ENCODE data around the gene ACP7. TPM values are rescaled to one million over a fixed set of nuclear protein-coding genes. Genes with fewer than 3 reads are reported as not detected.

Gene ACP7
- total RNA-seq, 1 experiment from 2014 or later = 0.11 TPM

DNA sequence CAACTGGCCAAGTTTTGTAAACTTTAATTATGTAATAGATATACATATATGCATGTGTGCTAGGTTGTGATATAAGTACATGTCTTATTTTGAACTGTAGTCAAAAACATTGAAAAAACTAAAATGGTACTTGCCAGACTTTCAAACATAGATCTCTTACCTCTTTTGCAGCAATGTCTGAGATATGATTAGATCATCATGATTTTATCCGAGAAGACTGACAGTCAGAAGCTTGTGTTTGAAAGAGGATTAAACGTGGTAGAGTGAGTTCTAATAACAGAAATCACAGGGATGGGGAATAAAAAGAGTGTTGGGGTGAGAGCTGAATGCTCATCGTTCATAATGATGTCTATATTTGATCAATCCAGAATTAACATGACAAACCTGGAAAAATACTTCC, 18.2 kb upstream of the ACP7 start:
- H3K27me3 Mint-ChIP-seq (ENCODE audit: low read depth) = peaks cover 8% of the 10 kb centered on the region
- ATAC-seq (no peak), DNase-seq (ENCODE audit: low spot score) (no peak)
- CTCF ChIA-PET = no interaction called here
- no peak overlapping the region for H3K27ac Mint-ChIP-seq
- peaks cover 12% of the 10 kb centered on the region for H3K9me3 Mint-ChIP-seq
- no peaks in the 10 kb centered on the region for H3K36me3 Mint-ChIP-seq
- H3K4me3 Mint-ChIP-seq = no peak overlapping the region
- POLR2A ChIA-PET = interaction anchor here (0.7 kb wide), 1 partner anchor 44 kb away, joined by 3 read pairs; no protein-coding TSS in a partner anchor
- TF ChIP-seq, protein P1, sequence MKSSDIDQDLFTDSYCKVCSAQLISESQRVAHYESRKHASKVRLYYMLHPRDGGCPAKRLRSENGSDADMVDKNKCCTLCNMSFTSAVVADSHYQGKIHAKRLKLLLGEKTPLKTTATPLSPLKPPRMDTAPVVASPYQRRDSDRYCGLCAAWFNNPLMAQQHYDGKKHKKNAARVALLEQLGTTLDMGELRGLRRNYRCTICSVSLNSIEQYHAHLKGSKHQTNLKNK (CRISPR knock-in tag; IDR thresholded peaks at IDR 0.05) = no peak
- TF ChIP-seq TCF7 (CRISPR knock-in tag; IDR thresholded peaks at IDR 0.05; ENCODE audit: low read depth) = no peak
- TF ChIP-seq, protein P2, sequence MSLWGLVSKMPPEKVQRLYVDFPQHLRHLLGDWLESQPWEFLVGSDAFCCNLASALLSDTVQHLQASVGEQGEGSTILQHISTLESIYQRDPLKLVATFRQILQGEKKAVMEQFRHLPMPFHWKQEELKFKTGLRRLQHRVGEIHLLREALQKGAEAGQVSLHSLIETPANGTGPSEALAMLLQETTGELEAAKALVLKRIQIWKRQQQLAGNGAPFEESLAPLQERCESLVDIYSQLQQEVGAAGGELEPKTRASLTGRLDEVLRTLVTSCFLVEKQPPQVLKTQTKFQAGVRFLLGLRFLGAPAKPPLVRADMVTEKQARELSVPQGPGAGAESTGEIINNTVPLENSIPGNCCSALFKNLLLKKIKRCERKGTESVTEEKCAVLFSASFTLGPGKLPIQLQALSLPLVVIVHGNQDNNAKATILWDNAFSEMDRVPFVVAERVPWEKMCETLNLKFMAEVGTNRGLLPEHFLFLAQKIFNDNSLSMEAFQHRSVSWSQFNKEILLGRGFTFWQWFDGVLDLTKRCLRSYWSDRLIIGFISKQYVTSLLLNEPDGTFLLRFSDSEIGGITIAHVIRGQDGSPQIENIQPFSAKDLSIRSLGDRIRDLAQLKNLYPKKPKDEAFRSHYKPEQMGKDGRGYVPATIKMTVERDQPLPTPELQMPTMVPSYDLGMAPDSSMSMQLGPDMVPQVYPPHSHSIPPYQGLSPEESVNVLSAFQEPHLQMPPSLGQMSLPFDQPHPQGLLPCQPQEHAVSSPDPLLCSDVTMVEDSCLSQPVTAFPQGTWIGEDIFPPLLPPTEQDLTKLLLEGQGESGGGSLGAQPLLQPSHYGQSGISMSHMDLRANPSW (CRISPR knock-in tag; conservative IDR thresholded peaks at IDR 0.05; ENCODE audit: low read depth) = no peak
- TF ChIP-seq, protein P3, sequence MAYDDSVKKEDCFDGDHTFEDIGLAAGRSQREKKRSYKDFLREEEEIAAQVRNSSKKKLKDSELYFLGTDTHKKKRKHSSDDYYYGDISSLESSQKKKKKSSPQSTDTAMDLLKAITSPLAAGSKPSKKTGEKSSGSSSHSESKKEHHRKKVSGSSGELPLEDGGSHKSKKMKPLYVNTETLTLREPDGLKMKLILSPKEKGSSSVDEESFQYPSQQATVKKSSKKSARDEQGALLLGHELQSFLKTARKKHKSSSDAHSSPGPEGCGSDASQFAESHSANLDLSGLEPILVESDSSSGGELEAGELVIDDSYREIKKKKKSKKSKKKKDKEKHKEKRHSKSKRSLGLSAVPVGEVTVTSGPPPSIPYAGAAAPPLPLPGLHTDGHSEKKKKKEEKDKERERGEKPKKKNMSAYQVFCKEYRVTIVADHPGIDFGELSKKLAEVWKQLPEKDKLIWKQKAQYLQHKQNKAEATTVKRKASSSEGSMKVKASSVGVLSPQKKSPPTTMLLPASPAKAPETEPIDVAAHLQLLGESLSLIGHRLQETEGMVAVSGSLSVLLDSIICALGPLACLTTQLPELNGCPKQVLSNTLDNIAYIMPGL (CRISPR knock-in tag; IDR thresholded peaks at IDR 0.05) = no peak
- no peak for TF ChIP-seq SOX15 (CRISPR knock-in tag; IDR thresholded peaks at IDR 0.05)
- TF ChIP-seq IRF2 (CRISPR knock-in tag; IDR thresholded peaks at IDR 0.05; ENCODE audit: borderline replicate concordance, low read depth) = no peak
- H3K4me1 Mint-ChIP-seq = no peaks in the 10 kb centered on the region

DNA sequence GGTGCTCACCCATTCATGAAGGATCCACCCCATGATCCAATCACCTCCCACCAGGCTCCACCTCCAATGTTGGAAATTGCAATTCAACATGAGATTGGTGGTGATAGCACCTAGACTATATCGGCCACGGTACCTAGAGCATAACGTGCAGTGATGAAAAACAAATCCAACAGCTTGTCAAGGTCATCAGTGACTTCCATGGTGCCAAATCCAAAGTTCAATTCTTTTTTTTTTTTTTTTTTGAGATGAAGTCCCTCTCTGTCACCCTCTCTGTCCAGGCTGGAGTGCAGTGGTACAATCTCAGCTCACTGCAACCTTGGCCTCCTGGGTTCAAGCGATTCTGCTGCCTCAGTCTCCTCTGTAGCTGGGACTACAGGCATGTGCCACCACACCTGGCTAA, 17.1 kb upstream of the ACP7 start:
- Mint-ChIP-seq H3K27me3 (ENCODE audit: low read depth) (peaks cover 5% of the 10 kb centered on the region; the same call in 1 of the 2 replicates), H3K4me1 (no peaks in the 10 kb centered on the region), H3K27ac (no peak overlapping the region), H3K36me3 (no peaks in the 10 kb centered on the region), H3K4me3 (no peak overlapping the region), H3K9me3 (peaks cover 12% of the 10 kb centered on the region)
- no peak for DNase-seq (ENCODE audit: low spot score)
- CTCF ChIA-PET = interaction anchor here (0.6 to 1.9 kb wide), 3 partner anchors 15 to 1099 kb away, joined by 3 to 5 read pairs (median 4); no protein-coding TSS in a partner anchor
- TF ChIP-seq JUN (CRISPR knock-in tag; IDR thresholded peaks at IDR 0.05) (no peak), ZNF219 (CRISPR knock-in tag; IDR thresholded peaks at IDR 0.05; ENCODE audit: borderline replicate concordance) (no peak), RORB (CRISPR knock-in tag; IDR thresholded peaks at IDR 0.05) (no peak), ESRRA (CRISPR knock-in tag; IDR thresholded peaks at IDR 0.05; ENCODE audit: borderline replicate concordance) (no peak), PRRX2 (CRISPR knock-in tag; IDR thresholded peaks at IDR 0.05) (no peak), NFYB (CRISPR knock-in tag; conservative IDR thresholded peaks at IDR 0.05; ENCODE audit: low read depth) (no peak), GABPB1 (CRISPR knock-in tag; IDR thresholded peaks at IDR 0.05) (no peak), NR3C1 (CRISPR knock-in tag; conservative IDR thresholded peaks at IDR 0.05; ENCODE audit: low read depth) (no peak), ZNF121 (CRISPR knock-in tag; IDR thresholded peaks at IDR 0.05) (no peak), SOX15 (CRISPR knock-in tag; IDR thresholded peaks at IDR 0.05) (no peak), ZNF396 (CRISPR knock-in tag; IDR thresholded peaks at IDR 0.05; ENCODE audit: borderline replicate concordance) (no peak)
- TF ChIP-seq, protein P4, sequence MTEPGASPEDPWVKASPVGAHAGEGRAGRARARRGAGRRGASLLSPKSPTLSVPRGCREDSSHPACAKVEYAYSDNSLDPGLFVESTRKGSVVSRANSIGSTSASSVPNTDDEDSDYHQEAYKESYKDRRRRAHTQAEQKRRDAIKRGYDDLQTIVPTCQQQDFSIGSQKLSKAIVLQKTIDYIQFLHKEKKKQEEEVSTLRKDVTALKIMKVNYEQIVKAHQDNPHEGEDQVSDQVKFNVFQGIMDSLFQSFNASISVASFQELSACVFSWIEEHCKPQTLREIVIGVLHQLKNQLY (CRISPR knock-in tag; IDR thresholded peaks at IDR 0.05) = no peak
- TF ChIP-seq, protein P3 (CRISPR knock-in tag; IDR thresholded peaks at IDR 0.05) = no peak
- TF ChIP-seq, protein P5, sequence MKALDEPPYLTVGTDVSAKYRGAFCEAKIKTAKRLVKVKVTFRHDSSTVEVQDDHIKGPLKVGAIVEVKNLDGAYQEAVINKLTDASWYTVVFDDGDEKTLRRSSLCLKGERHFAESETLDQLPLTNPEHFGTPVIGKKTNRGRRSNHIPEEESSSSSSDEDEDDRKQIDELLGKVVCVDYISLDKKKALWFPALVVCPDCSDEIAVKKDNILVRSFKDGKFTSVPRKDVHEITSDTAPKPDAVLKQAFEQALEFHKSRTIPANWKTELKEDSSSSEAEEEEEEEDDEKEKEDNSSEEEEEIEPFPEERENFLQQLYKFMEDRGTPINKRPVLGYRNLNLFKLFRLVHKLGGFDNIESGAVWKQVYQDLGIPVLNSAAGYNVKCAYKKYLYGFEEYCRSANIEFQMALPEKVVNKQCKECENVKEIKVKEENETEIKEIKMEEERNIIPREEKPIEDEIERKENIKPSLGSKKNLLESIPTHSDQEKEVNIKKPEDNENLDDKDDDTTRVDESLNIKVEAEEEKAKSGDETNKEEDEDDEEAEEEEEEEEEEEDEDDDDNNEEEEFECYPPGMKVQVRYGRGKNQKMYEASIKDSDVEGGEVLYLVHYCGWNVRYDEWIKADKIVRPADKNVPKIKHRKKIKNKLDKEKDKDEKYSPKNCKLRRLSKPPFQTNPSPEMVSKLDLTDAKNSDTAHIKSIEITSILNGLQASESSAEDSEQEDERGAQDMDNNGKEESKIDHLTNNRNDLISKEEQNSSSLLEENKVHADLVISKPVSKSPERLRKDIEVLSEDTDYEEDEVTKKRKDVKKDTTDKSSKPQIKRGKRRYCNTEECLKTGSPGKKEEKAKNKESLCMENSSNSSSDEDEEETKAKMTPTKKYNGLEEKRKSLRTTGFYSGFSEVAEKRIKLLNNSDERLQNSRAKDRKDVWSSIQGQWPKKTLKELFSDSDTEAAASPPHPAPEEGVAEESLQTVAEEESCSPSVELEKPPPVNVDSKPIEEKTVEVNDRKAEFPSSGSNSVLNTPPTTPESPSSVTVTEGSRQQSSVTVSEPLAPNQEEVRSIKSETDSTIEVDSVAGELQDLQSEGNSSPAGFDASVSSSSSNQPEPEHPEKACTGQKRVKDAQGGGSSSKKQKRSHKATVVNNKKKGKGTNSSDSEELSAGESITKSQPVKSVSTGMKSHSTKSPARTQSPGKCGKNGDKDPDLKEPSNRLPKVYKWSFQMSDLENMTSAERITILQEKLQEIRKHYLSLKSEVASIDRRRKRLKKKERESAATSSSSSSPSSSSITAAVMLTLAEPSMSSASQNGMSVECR (CRISPR knock-in tag; IDR thresholded peaks at IDR 0.05; ENCODE audit: borderline replicate concordance) = no peak
- no peak for ATAC-seq
- POLR2A ChIA-PET = interaction anchor here (0.6 kb wide), 2 partner anchors 16 to 134 kb away, joined by 3 to 6 read pairs; no protein-coding TSS in a partner anchor
